B cell (primary cell): ENCODE data around the gene UPB1.

Experiments used
- CTCF ChIP-seq: fragments of 200-600 bp; IDR thresholded peaks from one replicate; pipeline ENCODE4 v1.8.0; 2022; ENCODE audit warnings: antibody characterized with exemption, mild to moderate bottlenecking
- EZH2 ChIP-seq: IDR thresholded peaks from 2 replicates; pipeline ENCODE4 v1.6.1; 2012; ENCODE audit warnings: borderline replicate concordance, low read depth, mild to moderate bottlenecking, moderate library complexity, low read length; ENCODE audit not compliant: insufficient read depth, poor library complexity, severe bottlenecking

GRCh38 chr22:24496661-24497060, 1.5 kb downstream of the UPB1 start:
- TF ChIP-seq CTCF, result no peak
- no peak for TF ChIP-seq EZH2
